Prostate gland (tissue), 1 donor: Measurements from ENCODE around the gene IL20.

ENCODE experiments used
- POLR2A ChIP-seq: fragments of 450-650 bp; IDR thresholded peaks from one replicate; pipeline ENCODE4 v1.6.1; 2016; ENCODE audit warnings: antibody characterized with exemption, mild to moderate bottlenecking
- POLR2AphosphoS5 ChIP-seq: sonication (generic); formaldehyde crosslinking; IDR thresholded peaks from one replicate; pipeline ENCODE4 v1.6.1; 2017; ENCODE audit warnings: antibody characterized with exemption

- TF ChIP-seq POLR2AphosphoS5 (no peak), POLR2A (no peak)
These were observed 37.4 kb upstream of the IL20 start for GRCh38 chr1:206828061-206828460.
